ENCODE measurements around the gene MYBPHL. TPM values are rescaled to one million over a fixed set of nuclear protein-coding genes. Genes with fewer than 3 reads are reported as not detected.

MYBPHL gene
- polyA plus RNA-seq, 1 of the 3 experiments (the other 2 are of a cell fraction) = 0.07 TPM

DNA sequence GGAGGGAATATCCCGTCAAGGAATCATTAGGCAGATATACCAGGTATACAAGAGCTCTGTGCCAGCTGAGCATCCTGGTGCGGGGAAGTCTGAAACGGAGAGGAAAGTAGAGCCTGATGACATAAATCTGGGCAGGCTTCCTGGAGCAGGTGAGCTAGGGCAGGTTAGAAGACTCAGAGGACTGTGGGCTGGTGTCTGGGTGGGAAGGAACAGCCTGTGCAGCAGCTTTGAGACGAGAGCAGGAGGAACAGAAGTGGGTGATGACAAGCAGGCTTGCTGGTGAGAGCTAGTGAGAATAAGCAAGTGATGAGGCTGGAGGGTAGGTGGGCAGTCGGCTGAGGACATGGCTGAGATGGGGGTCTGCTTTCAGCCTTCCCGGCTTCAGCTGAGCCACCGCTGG lies 50.7 kb downstream of the MYBPHL start:
- Histone ChIP-seq H3F3A (replicated peaks; ENCODE audit: insufficient read depth) (no peaks in the 10 kb centered on the region), H3K36me3 (replicated peaks in 1 of 2; ENCODE audit: control insufficient read depth in 1 of 2, insufficient read depth in 2 of 2, low read length in 1 of 2) (peaks cover 0 to 5% of the 10 kb centered on the region in 2 experiments), H2AFZ (ENCODE audit: low read depth) (no peak overlapping the region), H3K79me2 (ENCODE audit: insufficient read depth) (no peaks in the 10 kb centered on the region), H3K4me2 (no peak overlapping the region), H4K20me1 (ENCODE audit: insufficient read depth) (no peaks in the 10 kb centered on the region), H3K4me3 (ENCODE audit: low read depth in 2 of 2, low read length in 1 of 2) (no peak overlapping the region), H3K9ac (no peak overlapping the region), H3K27ac (ENCODE audit: low read depth in 2 of 2, low read length in 1 of 2) (no peak overlapping the region; a peak in 1 of 4 replicates), H3K27me3 (ENCODE audit: insufficient read depth) (no peaks in the 10 kb centered on the region), H3K9me3 (no peaks in the 10 kb centered on the region), H3K9me2 (no peaks in the 10 kb centered on the region), H3K4me1 (ENCODE audit: control insufficient read depth in 1 of 2, insufficient read depth in 2 of 2, low read depth in 1 of 2, low read length in 1 of 2) (peaks cover 0 to 53% of the 10 kb centered on the region in 2 experiments; a peak in 2 of 4 replicates)
- WGBS (ENCODE audit: low lambda C conversion rate) = 81% methylated on average over 6 of the region's 7 CpGs
- ChIA-PET POLR2A (interaction anchor here (0.6 kb wide), 1 partner anchor 11 kb away, joined by 3 read pairs; no protein-coding TSS in a partner anchor), CTCF (interaction anchor here (1.0 to 5.2 kb wide), 5 partner anchors 7 to 142 kb away, joined by 3 to 39 read pairs (median 6); partner anchors contain the start of gene SORT1)
- DNase-seq = no peak
- TF ChIP-seq TAF1 (IDR thresholded peaks at IDR 0.05; ENCODE audit: borderline replicate concordance, low read depth, low read length) (no peak), RAD21 (IDR thresholded peaks at IDR 0.05; ENCODE audit: low read length) (no peak), RCOR1 (IDR thresholded peaks at IDR 0.05; ENCODE audit: low read length) (no peak), SIN3A (IDR thresholded peaks at IDR 0.05; ENCODE audit: borderline replicate concordance, low read depth, low read length) (no peak), MEF2A (IDR thresholded peaks at IDR 0.05; ENCODE audit: borderline replicate concordance, low read depth) (no peak), POLR2AphosphoS5 (IDR thresholded peaks at IDR 0.05; ENCODE audit: low read depth, low read length) (no peak), ELF1 (IDR thresholded peaks at IDR 0.05) (no peak), RFX5 (IDR thresholded peaks at IDR 0.05; ENCODE audit: low read length) (no peak), FOXM1 (IDR thresholded peaks at IDR 0.05; ENCODE audit: low read depth) (no peak), TCF12 (IDR thresholded peaks at IDR 0.05) (no peak), NFIC (IDR thresholded peaks at IDR 0.05; ENCODE audit: borderline replicate concordance) (no peak), YY1 (IDR thresholded peaks at IDR 0.05; ENCODE audit: low read depth) (no peak), TEAD4 (IDR thresholded peaks at IDR 0.05; ENCODE audit: borderline replicate concordance, insufficient read depth) (no peak), CHD2 (IDR thresholded peaks at IDR 0.05; ENCODE audit: low read length, partially characterized antibody) (no peak)
- TF ChIP-seq, protein P1, sequence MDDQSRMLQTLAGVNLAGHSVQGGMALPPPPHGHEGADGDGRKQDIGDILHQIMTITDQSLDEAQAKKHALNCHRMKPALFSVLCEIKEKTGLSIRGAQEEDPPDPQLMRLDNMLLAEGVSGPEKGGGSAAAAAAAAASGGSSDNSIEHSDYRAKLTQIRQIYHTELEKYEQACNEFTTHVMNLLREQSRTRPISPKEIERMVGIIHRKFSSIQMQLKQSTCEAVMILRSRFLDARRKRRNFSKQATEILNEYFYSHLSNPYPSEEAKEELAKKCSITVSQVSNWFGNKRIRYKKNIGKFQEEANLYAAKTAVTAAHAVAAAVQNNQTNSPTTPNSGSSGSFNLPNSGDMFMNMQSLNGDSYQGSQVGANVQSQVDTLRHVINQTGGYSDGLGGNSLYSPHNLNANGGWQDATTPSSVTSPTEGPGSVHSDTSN (IDR thresholded peaks at IDR 0.05) = no peak
- TF ChIP-seq, protein P2, sequence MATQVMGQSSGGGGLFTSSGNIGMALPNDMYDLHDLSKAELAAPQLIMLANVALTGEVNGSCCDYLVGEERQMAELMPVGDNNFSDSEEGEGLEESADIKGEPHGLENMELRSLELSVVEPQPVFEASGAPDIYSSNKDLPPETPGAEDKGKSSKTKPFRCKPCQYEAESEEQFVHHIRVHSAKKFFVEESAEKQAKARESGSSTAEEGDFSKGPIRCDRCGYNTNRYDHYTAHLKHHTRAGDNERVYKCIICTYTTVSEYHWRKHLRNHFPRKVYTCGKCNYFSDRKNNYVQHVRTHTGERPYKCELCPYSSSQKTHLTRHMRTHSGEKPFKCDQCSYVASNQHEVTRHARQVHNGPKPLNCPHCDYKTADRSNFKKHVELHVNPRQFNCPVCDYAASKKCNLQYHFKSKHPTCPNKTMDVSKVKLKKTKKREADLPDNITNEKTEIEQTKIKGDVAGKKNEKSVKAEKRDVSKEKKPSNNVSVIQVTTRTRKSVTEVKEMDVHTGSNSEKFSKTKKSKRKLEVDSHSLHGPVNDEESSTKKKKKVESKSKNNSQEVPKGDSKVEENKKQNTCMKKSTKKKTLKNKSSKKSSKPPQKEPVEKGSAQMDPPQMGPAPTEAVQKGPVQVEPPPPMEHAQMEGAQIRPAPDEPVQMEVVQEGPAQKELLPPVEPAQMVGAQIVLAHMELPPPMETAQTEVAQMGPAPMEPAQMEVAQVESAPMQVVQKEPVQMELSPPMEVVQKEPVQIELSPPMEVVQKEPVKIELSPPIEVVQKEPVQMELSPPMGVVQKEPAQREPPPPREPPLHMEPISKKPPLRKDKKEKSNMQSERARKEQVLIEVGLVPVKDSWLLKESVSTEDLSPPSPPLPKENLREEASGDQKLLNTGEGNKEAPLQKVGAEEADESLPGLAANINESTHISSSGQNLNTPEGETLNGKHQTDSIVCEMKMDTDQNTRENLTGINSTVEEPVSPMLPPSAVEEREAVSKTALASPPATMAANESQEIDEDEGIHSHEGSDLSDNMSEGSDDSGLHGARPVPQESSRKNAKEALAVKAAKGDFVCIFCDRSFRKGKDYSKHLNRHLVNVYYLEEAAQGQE (IDR thresholded peaks at IDR 0.05; ENCODE audit: low read depth, low read length) = no peak
- TF ChIP-seq, protein P3, sequence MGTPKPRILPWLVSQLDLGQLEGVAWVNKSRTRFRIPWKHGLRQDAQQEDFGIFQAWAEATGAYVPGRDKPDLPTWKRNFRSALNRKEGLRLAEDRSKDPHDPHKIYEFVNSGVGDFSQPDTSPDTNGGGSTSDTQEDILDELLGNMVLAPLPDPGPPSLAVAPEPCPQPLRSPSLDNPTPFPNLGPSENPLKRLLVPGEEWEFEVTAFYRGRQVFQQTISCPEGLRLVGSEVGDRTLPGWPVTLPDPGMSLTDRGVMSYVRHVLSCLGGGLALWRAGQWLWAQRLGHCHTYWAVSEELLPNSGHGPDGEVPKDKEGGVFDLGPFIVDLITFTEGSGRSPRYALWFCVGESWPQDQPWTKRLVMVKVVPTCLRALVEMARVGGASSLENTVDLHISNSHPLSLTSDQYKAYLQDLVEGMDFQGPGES (IDR thresholded peaks at IDR 0.05; ENCODE audit: low read depth, low read length) = no peak
- TF ChIP-seq, protein P4, sequence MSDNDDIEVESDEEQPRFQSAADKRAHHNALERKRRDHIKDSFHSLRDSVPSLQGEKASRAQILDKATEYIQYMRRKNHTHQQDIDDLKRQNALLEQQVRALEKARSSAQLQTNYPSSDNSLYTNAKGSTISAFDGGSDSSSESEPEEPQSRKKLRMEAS (IDR thresholded peaks at IDR 0.05; ENCODE audit: low read depth) = no peak
- TF ChIP-seq, protein P5, sequence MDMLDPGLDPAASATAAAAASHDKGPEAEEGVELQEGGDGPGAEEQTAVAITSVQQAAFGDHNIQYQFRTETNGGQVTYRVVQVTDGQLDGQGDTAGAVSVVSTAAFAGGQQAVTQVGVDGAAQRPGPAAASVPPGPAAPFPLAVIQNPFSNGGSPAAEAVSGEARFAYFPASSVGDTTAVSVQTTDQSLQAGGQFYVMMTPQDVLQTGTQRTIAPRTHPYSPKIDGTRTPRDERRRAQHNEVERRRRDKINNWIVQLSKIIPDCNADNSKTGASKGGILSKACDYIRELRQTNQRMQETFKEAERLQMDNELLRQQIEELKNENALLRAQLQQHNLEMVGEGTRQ (IDR thresholded peaks at IDR 0.05; ENCODE audit: borderline replicate concordance, low read depth, low read length) = no peak
- TF ChIP-seq, protein P6, sequence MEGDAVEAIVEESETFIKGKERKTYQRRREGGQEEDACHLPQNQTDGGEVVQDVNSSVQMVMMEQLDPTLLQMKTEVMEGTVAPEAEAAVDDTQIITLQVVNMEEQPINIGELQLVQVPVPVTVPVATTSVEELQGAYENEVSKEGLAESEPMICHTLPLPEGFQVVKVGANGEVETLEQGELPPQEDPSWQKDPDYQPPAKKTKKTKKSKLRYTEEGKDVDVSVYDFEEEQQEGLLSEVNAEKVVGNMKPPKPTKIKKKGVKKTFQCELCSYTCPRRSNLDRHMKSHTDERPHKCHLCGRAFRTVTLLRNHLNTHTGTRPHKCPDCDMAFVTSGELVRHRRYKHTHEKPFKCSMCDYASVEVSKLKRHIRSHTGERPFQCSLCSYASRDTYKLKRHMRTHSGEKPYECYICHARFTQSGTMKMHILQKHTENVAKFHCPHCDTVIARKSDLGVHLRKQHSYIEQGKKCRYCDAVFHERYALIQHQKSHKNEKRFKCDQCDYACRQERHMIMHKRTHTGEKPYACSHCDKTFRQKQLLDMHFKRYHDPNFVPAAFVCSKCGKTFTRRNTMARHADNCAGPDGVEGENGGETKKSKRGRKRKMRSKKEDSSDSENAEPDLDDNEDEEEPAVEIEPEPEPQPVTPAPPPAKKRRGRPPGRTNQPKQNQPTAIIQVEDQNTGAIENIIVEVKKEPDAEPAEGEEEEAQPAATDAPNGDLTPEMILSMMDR (IDR thresholded peaks at IDR 0.05) = no peak
